Uterus (tissue), 4 donors: ENCODE results near the gene MRGPRD. TPM values are rescaled to one million over a fixed set of nuclear protein-coding genes. Genes with fewer than 3 reads are reported as not detected.

Experiments
- DNase-seq, 2 donors: peaks; one replicate each; pipeline ENCODE4 v3.0.0-alpha.2; 2019 to 2020
- H3K27ac ChIP-seq, 2 donors: fragments of 200-600 bp; sonication (generic); 1 replicate in 1 of 2; 2 replicates in 1 of 2; pipeline ENCODE4 v1.5.1; 2016 to 2018
- H3K27me3 ChIP-seq, 2 donors: fragments of 200-600 bp; sonication (generic); one replicate each; pipeline ENCODE4 v1.5.1; 2018 to 2019; ENCODE audit warnings: control low read depth in 1 of 2
- H3K36me3 ChIP-seq, 2 donors: fragments of 200-600 bp; sonication (generic); one replicate each; pipeline ENCODE4 v1.5.1; 2019; ENCODE audit warnings: control low read depth in 1 of 2
- H3K4me1 ChIP-seq, 2 donors: fragments of 200-600 bp; sonication (generic); one replicate each; pipeline ENCODE4 v1.5.1; 2018 to 2019; ENCODE audit warnings: control low read depth in 1 of 2
- H3K4me3 ChIP-seq, 2 donors: fragments of 200-600 bp; sonication (generic); 1 replicate in 1 of 2; 2 replicates in 1 of 2; pipeline ENCODE4 v1.5.1; 2018 to 2019; ENCODE audit warnings: mild to moderate bottlenecking in 1 of 2
- H3K9me3 ChIP-seq, 2 donors: fragments of 200-600 bp; sonication (generic); one replicate each; pipeline ENCODE4 v1.5.1; 2019; ENCODE audit warnings: control low read depth in 1 of 2
- CTCF ChIP-seq, 4 experiments: fragments of 200-600 bp in 2 of 4; fragments of 450-650 bp in 2 of 4; sonication (generic) in 2 of 4; IDR thresholded peaks; one replicate each; pipeline ENCODE4 v1.5.1; 2016 to 2019; ENCODE audit warnings: antibody characterized with exemption in 4 of 4, mild to moderate bottlenecking in 2 of 4, moderate library complexity in 1 of 4
- POLR2A ChIP-seq, 2 donors: fragments of 450-650 bp; IDR thresholded peaks; one replicate each; pipeline ENCODE4 v1.6.1; 2016; ENCODE audit warnings: antibody characterized with exemption in 2 of 2, mild to moderate bottlenecking in 1 of 2, moderate library complexity in 1 of 2
- intact Hi-C: fragments of 100-400 bp; cut with DNase I; formaldehyde crosslinking; loops from one replicate; pipeline ENCODE4 v1.15.1; 2023; ENCODE audit warnings: low total_unique reads
- total RNA-seq, 4 donors: library from RNA; depleted of rRNA in 3 of 4; stranded (reverse); fragments of >200 nt in 3 of 4; gene quantifications; one replicate each; pipeline versions ENCODE4 v1.1.0 to v1.2.4, GENCODE V29; 2014 to 2023
- donor health status: DM: yes; HTN: yes; CAD: no.

The MRGPRD gene
- total RNA-seq, 4 donors from 2014 or later = 0.41 TPM; not detected in 3

DNA sequence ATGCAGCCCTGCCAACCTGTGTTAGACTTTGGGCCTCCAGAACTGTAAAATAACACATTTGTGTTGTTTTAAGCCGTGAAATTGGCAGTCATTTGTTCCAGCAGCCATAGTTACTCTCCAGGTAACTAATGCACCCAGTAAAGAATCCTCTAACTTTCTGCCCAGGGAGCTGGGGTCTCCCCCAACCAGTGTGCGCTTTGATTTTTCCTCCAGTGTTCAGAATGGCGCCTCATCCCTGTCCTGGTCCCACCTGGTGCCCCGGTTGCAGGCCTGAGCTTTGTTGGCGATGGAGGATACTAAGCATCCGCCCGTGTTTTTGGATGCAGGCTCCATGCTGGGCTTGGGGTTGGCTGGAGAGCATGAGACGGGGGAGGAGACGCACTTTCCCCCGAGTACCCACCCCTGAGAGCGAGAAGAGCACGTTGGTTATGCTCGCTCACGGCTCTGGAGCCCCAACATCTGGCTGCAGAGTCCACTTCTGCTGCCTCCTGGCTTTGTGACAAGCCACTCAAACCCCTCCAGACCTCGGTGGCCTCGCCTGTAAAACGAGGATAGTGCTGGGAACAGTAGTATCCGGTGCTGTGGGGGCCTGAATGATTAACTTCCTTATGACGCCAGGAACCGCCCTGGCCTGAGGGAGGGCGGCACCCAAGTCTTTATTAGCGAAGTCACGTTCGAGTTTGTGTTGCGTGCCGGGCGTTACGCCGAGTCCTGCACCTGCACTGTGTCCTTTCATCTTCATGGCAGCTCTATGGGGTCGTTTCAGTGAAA lies 25.8 kb downstream of the MRGPRD start:
- H3K9me3 ChIP-seq = no peaks in the 10 kb centered on the region
- intact Hi-C loops = no loop called here
- no peaks in the 10 kb centered on the region for H3K27me3 ChIP-seq
- no peak overlapping the region for H3K4me3 ChIP-seq
- no peaks in the 10 kb centered on the region for H3K36me3 ChIP-seq
- peak overlapping the region; percentile 23 to 36 for H3K27ac ChIP-seq
- DNase-seq = peak; percentile 66 to 70
- TF ChIP-seq POLR2A (IDR thresholded peaks at IDR 0.05) = no peak
- TF ChIP-seq CTCF (IDR thresholded peaks at IDR 0.05) = no peak
- peaks cover 0 to 3% of the 10 kb centered on the region in 2 donors for H3K4me1 ChIP-seq

DNA sequence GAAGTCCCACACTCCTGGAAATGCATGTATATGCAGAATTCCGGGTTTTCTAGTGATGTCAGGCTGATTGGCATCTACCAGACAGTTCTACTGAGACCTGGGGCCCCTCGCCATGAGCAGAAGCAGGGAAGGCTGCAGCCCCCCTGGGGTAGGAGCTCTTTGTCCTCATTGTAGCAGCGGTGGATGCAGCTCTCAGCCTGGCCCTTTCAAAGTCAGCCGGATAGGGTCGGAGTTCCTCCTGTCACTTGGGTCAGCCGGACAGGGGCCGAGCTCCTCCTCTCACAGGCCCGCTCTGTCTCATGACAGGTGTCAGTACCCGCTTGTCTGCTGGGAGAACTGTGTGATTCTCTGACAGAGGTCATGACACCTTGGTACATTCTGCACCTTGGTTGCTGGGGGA lies 30.0 kb downstream of the MRGPRD start:
- no peak overlapping the region for H3K4me3 ChIP-seq
- peaks cover 0 to 8% of the 10 kb centered on the region in 2 donors for H3K4me1 ChIP-seq
- no peaks in the 10 kb centered on the region for H3K27me3 ChIP-seq
- H3K9me3 ChIP-seq = no peaks in the 10 kb centered on the region
- TF ChIP-seq CTCF (IDR thresholded peaks at IDR 0.05) = no peak
- TF ChIP-seq POLR2A (IDR thresholded peaks at IDR 0.05) = no peak
- DNase-seq = no peak
- H3K27ac ChIP-seq = no peak overlapping the region
- no peaks in the 10 kb centered on the region for H3K36me3 ChIP-seq
- intact Hi-C loops = no loop called here

DNA sequence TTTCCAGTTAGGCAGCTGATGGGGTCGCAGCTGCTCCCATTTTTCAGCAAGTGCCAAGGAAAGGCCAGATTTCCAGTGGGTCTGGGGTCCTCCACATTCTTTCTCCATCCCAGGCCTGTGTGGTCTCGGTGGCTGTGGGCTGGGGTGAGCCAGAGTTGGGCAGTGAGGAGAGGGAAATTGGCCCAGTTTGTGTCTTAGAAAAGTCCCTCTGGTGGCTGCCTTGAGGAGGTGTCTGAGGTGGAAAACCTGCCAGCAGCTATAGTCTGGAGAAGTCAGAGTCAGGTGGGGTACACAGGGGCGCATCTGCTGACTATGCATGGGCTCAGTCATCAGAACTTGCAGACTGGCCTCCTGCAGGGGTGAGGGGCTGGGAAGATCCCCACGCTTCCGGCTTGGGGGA lies 30.5 kb downstream of the MRGPRD start:
- Histone ChIP-seq H3K27ac (no peak overlapping the region), H3K36me3 (no peaks in the 10 kb centered on the region), H3K9me3 (no peaks in the 10 kb centered on the region), H3K27me3 (no peaks in the 10 kb centered on the region), H3K4me1 (peaks cover 0 to 5% of the 10 kb centered on the region in 2 donors), H3K4me3 (no peak overlapping the region)
- DNase-seq = no peak
- TF ChIP-seq CTCF (IDR thresholded peaks at IDR 0.05) (peak in 2 of 4 experiments; percentile 13 to 20), POLR2A (IDR thresholded peaks at IDR 0.05) (no peak)
- intact Hi-C loops = no loop called here

- no peak overlapping the region for H3K27ac ChIP-seq
- H3K27me3 ChIP-seq = no peaks in the 10 kb centered on the region
- peaks cover 0 to 6% of the 10 kb centered on the region in 2 donors for H3K4me1 ChIP-seq
- H3K4me3 ChIP-seq = no peak overlapping the region
- intact Hi-C loops = no loop called here
- H3K9me3 ChIP-seq = no peaks in the 10 kb centered on the region
- DNase-seq = no peak
- TF ChIP-seq POLR2A (IDR thresholded peaks at IDR 0.05) = no peak
- TF ChIP-seq CTCF (IDR thresholded peaks at IDR 0.05) = no peak
- H3K36me3 ChIP-seq = no peaks in the 10 kb centered on the region
Observed at GRCh38 chr11:68948935-68949334, 31.9 kb downstream of the MRGPRD start.

- peak overlapping the region in 1 of 2 donors; percentile 11 for H3K27ac ChIP-seq
- H3K4me1 ChIP-seq = peaks cover 0 to 9% of the 10 kb centered on the region in 2 donors
- DNase-seq = no peak
- intact Hi-C loops = no loop called here
- H3K9me3 ChIP-seq = no peaks in the 10 kb centered on the region
- no peaks in the 10 kb centered on the region for H3K27me3 ChIP-seq
- H3K36me3 ChIP-seq = no peaks in the 10 kb centered on the region
- TF ChIP-seq CTCF (IDR thresholded peaks at IDR 0.05) (no peak), POLR2A (IDR thresholded peaks at IDR 0.05) (no peak)
- H3K4me3 ChIP-seq = no peak overlapping the region
Observed at GRCh38 chr11:68948496-68948895, 32.3 kb downstream of the MRGPRD start.
